T-helper 2 cell treated with Interferon-gamma antibody and Interleukin-4, amounts not matched to agents 100 ng/mL and 5 ng/mL, for 36 hours (primary cell): ENCODE data around the gene C19orf33. TPM values are rescaled to one million over a fixed set of nuclear protein-coding genes. Genes with fewer than 3 reads are reported as not detected.

Source experiments
- intact Hi-C: fragments of 100-400 bp; cut with micrococcal nuclease; formaldehyde crosslinking; loops from one replicate; pipeline ENCODE4 v1.15.1; 2023
- total RNA-seq: library from RNA; stranded (reverse); gene quantifications from 2 replicates; pipeline ENCODE4 v1.2.3, GENCODE V29; 2022

Gene C19orf33
- total RNA-seq, 1 donor from 2014 or later, result 1.1 TPM

- intact Hi-C loops, result no loop called here
These were observed 4.1 kb downstream of the C19orf33 start for GRCh38 chr19:38308006-38308766.

DNA sequence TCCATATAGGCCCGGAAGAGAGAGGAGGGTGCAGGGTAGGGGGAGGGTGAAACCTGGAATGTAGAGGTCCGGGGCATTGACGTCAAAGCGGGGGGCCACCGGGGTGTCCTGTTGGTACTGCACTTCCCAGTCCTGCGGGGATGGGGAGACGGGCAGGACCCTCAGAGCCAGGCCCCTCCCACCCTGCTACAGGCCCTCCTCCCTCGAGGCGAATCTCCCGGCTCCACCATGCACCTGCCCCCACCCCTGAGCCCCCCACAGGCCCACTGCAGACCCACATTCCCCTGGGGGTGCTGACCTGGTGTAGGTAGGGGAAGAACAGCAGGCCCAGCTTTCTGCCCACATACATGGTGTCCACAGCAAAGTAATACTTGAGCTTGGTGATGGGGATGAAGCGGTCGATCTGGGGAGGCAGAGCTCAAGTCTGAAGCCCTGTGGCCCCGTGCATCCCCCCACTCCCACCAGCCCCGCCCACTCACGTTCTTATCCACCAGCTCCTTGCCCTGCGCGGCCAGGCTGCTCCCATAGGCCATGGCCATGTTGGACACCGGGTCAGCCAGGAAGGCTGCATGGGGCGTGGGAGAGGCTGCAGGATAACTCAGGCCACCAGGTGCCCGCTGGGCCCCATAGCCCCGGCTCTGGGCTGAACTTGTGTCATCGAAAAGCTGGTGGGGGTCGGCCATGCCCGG is 5.0 kb downstream of the C19orf33 start:
- intact Hi-C loops, result no loop called here

GRCh38 chr19:38309615-38310278 is 5.7 kb downstream of the C19orf33 start:
- intact Hi-C loops, result no loop called here

DNA sequence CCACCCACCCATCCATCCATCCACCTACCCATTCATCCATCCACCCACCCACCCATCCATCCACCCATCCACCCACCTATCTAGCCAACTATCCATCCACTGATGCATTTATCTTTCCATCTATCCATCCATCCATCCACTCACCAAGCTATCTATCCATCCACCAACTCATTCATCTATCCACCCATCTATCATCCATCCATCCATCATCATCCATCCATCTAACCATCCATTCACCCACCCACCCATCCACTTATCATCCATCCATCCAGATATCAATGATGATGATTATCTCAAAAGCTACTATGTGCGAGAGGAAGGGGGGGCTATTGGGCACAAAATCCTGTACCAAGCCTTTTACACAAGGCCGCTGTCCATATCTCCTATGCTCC is 6.2 kb downstream of the C19orf33 start:
- intact Hi-C loops, result no loop called here

- intact Hi-C loops, result no loop called here
These were observed 6.9 kb downstream of the C19orf33 start for GRCh38 chr19:38310986-38311385.

GRCh38 chr19:38315657-38316476 is 11.8 kb downstream of the C19orf33 start, which contains the start of gene YIF1B:
TSS of gene YIF1B (minus strand) at chr19:38315947. CDS start at chr19:38315917, 30 bp downstream.
- intact Hi-C loops, result loop anchor here (1.0 to 5.0 kb wide), 6 partner anchors 19 to 409 kb away; partner anchors contain the start of genes CATSPERG, PSMD8, SIPA1L3 and SPINT2

DNA sequence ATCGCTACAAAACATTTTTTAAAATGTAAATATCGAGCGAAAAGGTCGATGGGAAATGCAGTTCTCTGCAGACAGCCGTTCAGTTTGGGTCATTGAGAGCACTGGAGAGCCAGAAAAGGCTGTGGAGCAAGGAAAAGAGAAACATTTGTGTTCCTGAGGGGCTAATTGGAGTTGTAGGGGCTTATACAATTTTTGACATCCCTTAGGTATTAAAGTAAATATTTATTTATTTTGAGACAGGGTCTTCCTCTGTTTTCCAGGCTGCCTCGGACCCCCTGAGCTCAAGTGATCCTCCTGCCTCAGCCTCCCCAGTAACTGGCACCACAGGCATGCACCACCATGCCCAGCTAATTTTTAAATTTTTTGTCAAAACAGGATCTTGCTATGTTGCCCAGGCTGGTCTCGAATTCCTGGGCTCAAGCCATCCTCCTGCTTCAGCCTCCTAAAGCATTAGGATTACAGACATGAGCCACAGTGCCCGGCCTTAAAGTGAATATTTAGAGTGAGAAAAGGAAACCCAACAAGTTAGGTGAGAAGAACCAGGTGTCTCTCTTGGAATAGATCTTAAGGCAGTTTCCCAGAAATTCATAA is 12.5 kb downstream of the C19orf33 start:
- intact Hi-C loops, result loop anchor here (1.0 to 5.0 kb wide), 6 partner anchors 19 to 409 kb away; partner anchors contain the start of genes CATSPERG, PSMD8, SIPA1L3 and SPINT2

DNA sequence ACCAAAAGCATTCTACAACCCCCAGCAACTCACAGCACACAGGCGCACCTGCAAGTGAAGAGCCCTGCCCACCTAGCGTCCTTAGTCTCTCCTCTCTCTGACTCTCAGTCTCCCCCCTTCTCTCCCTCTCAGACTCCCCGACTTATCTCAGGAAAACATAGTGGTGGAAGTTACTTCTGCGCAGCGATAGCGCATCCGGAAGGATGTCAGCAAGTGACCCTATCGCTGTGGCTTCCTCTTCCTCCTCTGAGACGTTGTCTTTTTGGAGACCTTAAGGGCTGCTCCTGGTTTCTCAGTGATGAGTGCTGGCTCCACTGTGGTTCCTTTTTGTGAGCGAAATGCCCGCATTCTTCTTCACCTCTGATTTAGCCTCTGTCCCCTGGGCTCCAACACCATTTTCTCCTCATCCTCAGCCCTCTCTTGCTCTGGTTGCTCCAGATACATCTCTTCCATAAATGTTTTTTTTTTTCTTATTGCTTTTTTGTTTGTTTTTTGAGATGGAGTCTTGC is 13.1 kb downstream of the C19orf33 start:
- intact Hi-C loops, result loop anchor here (2.0 to 5.0 kb wide), 3 partner anchors 52 to 410 kb away; partner anchors contain the start of genes SIPA1L3, SPINT2 and WDR87

GRCh38 chr19:38318660-38319059 is 14.6 kb downstream of the C19orf33 start:
- intact Hi-C loops, result loop anchor here (5.0 kb wide), 2 partner anchors 76 to 411 kb away; partner anchors contain the start of genes SIPA1L3 and WDR87

DNA sequence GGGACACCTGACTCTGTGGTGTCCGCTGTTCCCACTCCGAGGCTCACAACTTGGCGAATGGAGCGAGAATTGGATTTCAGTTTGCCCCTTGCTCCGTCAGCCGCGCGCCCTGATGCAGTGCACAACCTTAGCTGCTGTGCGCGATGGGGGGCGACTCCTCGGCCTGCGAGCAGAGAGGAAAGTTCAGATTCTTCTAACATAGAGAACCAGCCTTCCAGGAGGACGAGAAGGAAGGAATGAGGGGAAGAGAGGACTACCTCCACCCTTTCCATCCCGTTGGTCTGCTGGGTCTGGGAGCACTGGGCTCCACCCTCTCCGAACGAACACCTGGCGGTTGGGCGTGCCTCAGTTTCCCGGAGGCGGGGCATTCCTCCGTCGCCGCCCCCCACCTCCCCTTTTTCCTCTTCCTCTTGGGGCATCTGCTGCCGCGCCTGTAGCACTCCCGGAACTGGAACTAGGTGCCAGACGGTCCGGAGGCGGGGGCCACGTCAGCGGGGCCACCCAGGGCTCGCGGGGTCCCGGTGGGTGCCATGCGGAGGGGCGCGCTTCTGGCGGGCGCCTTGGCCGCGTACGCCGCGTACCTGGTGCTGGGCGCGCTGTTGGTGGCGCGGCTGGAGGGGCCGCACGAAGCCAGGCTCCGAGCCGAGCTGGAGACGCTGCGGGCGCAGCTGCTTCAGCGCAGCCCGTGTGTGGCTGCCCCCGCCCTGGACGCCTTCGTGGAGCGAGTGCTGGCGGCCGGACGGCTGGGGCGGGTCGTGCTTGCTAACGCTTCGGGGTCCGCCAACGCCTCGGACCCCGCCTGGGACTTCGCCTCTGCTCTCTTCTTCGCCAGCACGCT is 15.6 kb downstream of the C19orf33 start, which contains the start of gene KCNK6:
KCNK6 (plus strand) TSS at position 425 of the 838 bp plus-strand sequence; CDS start at position 531, 106 bp downstream.
- intact Hi-C loops, result loop anchor here (5.0 kb wide), 2 partner anchors 77 to 412 kb away; partner anchors contain the start of genes SIPA1L3 and WDR87

DNA sequence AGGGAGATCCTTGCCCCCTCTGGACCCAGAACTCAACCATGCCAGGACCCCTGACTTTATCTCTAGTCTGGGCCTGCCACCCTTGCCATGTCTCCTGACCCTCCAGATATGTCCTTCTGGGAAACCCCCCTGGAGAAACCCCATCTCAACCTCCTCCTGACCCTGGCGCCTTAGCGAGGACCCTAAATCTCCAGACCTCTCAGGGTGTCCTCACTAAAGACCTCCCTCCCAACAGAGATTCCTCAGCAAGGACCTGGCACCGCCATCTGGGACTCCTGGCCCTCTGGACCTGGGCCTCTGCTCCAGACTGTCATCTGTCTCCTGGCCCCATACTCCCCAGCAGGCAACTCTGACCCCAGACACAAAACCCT is 16.9 kb downstream of the C19orf33 start:
- intact Hi-C loops, result no loop called here

- intact Hi-C loops, result no loop called here
These were observed 17.7 kb downstream of the C19orf33 start for GRCh38 chr19:38321646-38322196.

DNA sequence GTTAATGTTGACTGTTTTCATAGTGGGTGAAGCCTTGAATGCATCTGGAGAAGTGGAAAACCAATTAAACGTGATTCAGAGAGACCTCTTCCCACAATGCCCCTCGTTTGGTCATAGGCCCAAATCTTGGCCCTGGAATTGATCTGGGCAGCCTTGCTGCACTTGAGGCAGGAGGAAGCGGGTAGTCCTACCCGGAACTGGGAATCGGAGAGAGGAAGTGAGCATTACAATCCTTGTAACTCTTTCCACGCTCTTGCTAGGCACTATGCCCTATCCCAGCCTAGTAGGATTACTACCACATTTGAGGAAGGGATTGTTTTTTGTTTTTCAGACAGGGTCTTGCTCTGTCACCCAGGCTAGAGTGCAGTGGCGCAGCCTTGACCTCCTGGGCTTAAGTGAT is 19.2 kb downstream of the C19orf33 start:
- intact Hi-C loops, result no loop called here

- intact Hi-C loops, result no loop called here
These were observed 20.4 kb downstream of the C19orf33 start for GRCh38 chr19:38324431-38324830.

GRCh38 chr19:38326591-38326990 is 22.5 kb downstream of the C19orf33 start:
- intact Hi-C loops, result no loop called here

DNA sequence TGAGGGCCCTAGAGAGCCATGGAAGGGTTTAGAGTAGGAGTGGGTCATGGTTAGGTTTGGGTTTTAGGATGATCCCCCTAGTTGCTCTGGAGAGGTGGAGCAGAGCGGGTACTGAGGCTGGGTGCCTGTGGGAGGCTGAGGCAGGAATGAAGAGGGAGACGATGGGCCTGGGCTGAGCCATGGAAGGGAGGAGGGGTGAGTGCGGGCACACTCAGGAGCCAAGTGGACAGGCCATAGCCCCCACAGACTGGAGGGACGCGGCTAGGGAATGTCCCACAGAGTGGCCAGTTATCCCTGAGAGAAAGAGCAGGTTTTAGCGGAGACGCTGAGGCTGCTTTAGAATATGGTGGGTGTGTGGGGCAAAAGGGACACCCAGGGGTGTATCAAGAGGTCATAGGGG is 25.6 kb downstream of the C19orf33 start:
- intact Hi-C loops, result no loop called here

DNA sequence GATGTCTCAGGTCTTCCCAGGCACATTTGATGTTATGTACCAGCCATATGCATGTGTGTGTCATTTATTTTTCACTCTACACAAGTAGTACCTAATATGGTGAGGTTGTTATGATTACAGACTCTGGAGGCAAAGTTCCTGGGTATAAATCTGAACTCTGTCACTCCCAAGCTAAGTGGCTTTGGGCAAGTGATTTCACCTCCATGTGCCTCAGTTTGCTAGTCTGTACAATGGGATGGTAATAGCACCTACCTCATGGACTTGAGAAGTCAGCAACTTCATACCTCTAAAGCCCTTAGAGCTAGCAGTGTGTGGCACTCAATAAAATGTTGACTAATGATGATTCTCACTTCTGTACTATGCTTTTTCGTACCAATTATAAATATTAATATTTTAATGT is 27.7 kb downstream of the C19orf33 start:
- intact Hi-C loops, result no loop called here

GRCh38 chr19:38333245-38333644 is 29.2 kb downstream of the C19orf33 start:
- intact Hi-C loops, result no loop called here
